GM13976 (cell line): ENCODE results near the gene C2CD4D.

Experiments
- DNase-seq: peaks from one replicate; pipeline ENCODE4 v3.0.0; 2012; ENCODE audit warnings: low spot score
- CTCF ChIP-seq: IDR thresholded peaks from 2 replicates; pipeline ENCODE4 v1.5.1; 2012; ENCODE audit warnings: borderline replicate concordance, mild to moderate bottlenecking; ENCODE audit not compliant: insufficient read depth; ENCODE audit errors: extremely low read depth, missing control alignments, control extremely low read depth
- in situ Hi-C: fragments of 300-500 bp; cut with MboI; formaldehyde crosslinking; loops from one replicate; pipeline ENCODE4 v1.12.0; 2022; ENCODE audit warnings: low sequenced_read_pairs, mixed read lengths, inconsistent platforms; ENCODE audit not compliant: unreplicated experiment

Gene C2CD4D

GRCh38 chr1:151807766-151808165 is 31.9 kb downstream of the C2CD4D start:
- in situ Hi-C loops, result no loop called here
- no peak for DNase-seq

GRCh38 chr1:151807131-151807530 is 32.5 kb downstream of the C2CD4D start:
- no peak for TF ChIP-seq CTCF
- in situ Hi-C loops, result no loop called here
- DNase-seq, result no peak

More at GRCh38 chr1:151807766-151808165, 31.9 kb downstream of the C2CD4D start:
- no peak for TF ChIP-seq CTCF

GRCh38 chr1:151806170-151806569 is 33.5 kb downstream of the C2CD4D start:
- in situ Hi-C loops, result no loop called here
- no peak for TF ChIP-seq CTCF
- DNase-seq, result no peak

- in situ Hi-C loops, result no loop called here
- DNase-seq, result no peak
- TF ChIP-seq CTCF, result no peak
Measured at GRCh38 chr1:151805066-151805820, 34.4 kb downstream of the C2CD4D start, which contains the start of gene LINGO4. Gene LINGO4, minus strand, starts transcription at chr1:151805419. Its CDS starts 2,715 bp downstream, at chr1:151802704.

- DNase-seq, result no peak
- in situ Hi-C loops, result no loop called here
- no peak for TF ChIP-seq CTCF
Measured at GRCh38 chr1:151803915-151804314, 35.7 kb downstream of the C2CD4D start.

GRCh38 chr1:151803164-151803563 is 36.5 kb downstream of the C2CD4D start:
- DNase-seq, result no peak
- no peak for TF ChIP-seq CTCF
- in situ Hi-C loops, result no loop called here

- in situ Hi-C loops, result no loop called here
- no peak for TF ChIP-seq CTCF
- no peak for DNase-seq
Measured at GRCh38 chr1:151802372-151802771, 37.2 kb downstream of the C2CD4D start.
